Measurements from ENCODE around the gene FOLR1.
"Not testable (repeated sequence)": the region's sequence is repeated elsewhere in the genome, so short reads cannot be mapped to it uniquely, and the experiment has no call there.

- TF ChIP-seq REST (IDR thresholded peaks at IDR 0.05; ENCODE audit: insufficient read depth in 1 of 2, low read depth in 2 of 2, low read length in 1 of 2); POLR2AphosphoS5 (IDR thresholded peaks at IDR 0.05; ENCODE audit: low read depth, low read length); SIN3A (IDR thresholded peaks at IDR 0.05; ENCODE audit: borderline replicate concordance, insufficient read depth, low read depth, low read length); CTCF (IDR thresholded peaks at IDR 0.05): not testable (repeated sequence)
Measured at GRCh38 chr11:72180892-72181552, 10.9 kb upstream of the FOLR1 start.
